GM12878 (cell line): ENCODE measurements around the gene PILRB.

Experiments used
- CTCF ChIP-seq, 3 experiments: IDR thresholded peaks in 2 of 3; conservative IDR thresholded peaks in 1 of 3; 2 replicates each; pipeline ENCODE4 v1.5.1; 2011; ENCODE audit warnings: low read depth in 3 of 3, low read length in 3 of 3, mild to moderate bottlenecking in 3 of 3, control low read depth in 2 of 3, moderate library complexity in 2 of 3, inconsistent platforms in 1 of 3, mixed read lengths in 1 of 3; ENCODE audit not compliant: control insufficient read depth in 2 of 3, insufficient read depth in 1 of 3; ENCODE audit errors: extremely low read depth in 1 of 3
- FOXM1 ChIP-seq: IDR thresholded peaks from 2 replicates; pipeline ENCODE4 v1.6.1; 2012; ENCODE audit warnings: low read depth, mild to moderate bottlenecking, inconsistent platforms, low read length, moderate library complexity
- PAX8 ChIP-seq: fragments of 450-650 bp; IDR thresholded peaks from 2 replicates; pipeline ENCODE4 v1.6.1; 2017; ENCODE audit warnings: mild to moderate bottlenecking, moderate library complexity
- RCOR1 ChIP-seq: conservative IDR thresholded peaks from 2 replicates; pipeline ENCODE4 v1.6.1; 2012; ENCODE audit warnings: low read depth, low read length, improper control_type of control experiment
- SMC3 ChIP-seq: IDR thresholded peaks from 2 replicates; pipeline ENCODE4 v1.6.1; 2011; ENCODE audit warnings: low read length, improper control_type of control experiment, borderline replicate concordance
- USF1 ChIP-seq: IDR thresholded peaks from 2 replicates; pipeline ENCODE4 v1.6.1; 2011; ENCODE audit warnings: borderline replicate concordance, low read depth, mild to moderate bottlenecking, moderate library complexity, mixed read lengths, low read length; ENCODE audit not compliant: insufficient read depth; ENCODE audit errors: extremely low read length
- YY1 ChIP-seq: IDR thresholded peaks from 2 replicates; pipeline ENCODE4 v1.6.1; 2011; ENCODE audit warnings: low read depth, mild to moderate bottlenecking, low read length
- ZNF384 ChIP-seq: IDR thresholded peaks from 2 replicates; pipeline ENCODE4 v1.6.1; 2012; ENCODE audit warnings: low read depth, mild to moderate bottlenecking, low read length, improper control_type of control experiment, borderline replicate concordance

- TF ChIP-seq PAX8 (no peak), CTCF (IDR thresholded peaks at IDR 0.05 in 2 of 3, conservative IDR thresholded peaks at IDR 0.05 in 1 of 3; ENCODE audit: control insufficient read depth in 2 of 3, extremely low read depth in 1 of 3, insufficient read depth in 1 of 3, low read depth in 3 of 3, low read length in 3 of 3) (no peak), FOXM1 (no peak), SMC3 (no peak), ZNF384 (no peak), USF1 (no peak), YY1 (no peak), RCOR1 (no peak)
Measured at GRCh38 chr7:100413889-100414288, 56.0 kb downstream of the PILRB start.
